ENCODE measurements around the gene ZNF837. TPM values are rescaled to one million over a fixed set of nuclear protein-coding genes. Genes with fewer than 3 reads are reported as not detected.
"Not testable (repeated sequence)": the region's sequence is repeated elsewhere in the genome, so short reads cannot be mapped to it uniquely, and the experiment has no call there.

The ZNF837 gene
- total RNA-seq = 1 to 10 TPM; 1.7 to 1.9 TPM

GRCh38 chr19:58380662-58381459, at the start of gene ZNF837:
ZNF837 (minus strand) TSS chr19:58381030; CDS start chr19:58369332, 11,698 bp downstream.
- Mint-ChIP-seq H3K9me3 (no peaks in the 10 kb centered on the region), H3K36me3 (ENCODE audit: low read depth) (peaks cover 1% of the 10 kb centered on the region), H3K27ac (peak within 1 kb of the TSS; percentile 90), H3K27me3 (ENCODE audit: low read depth) (no peaks in the 10 kb centered on the region), H3K4me3 (peak within 1 kb of the TSS; percentile 86), H3K4me1 (ENCODE audit: low read depth) (peaks cover 20% of the 10 kb centered on the region)
- DNase-seq = peak; percentile 99
- intact Hi-C loops (cut with micrococcal nuclease) = loop anchor here (1.0 to 10.0 kb wide), 14 partner anchors 19 to 283 kb away; partner anchors contain the start of genes ERVK3-1, ZNF132, ZNF274 and ZNF324
- CTCF ChIA-PET = no interaction called here

- no peaks in the 10 kb centered on the region for H3K4me1 Mint-ChIP-seq (ENCODE audit: low read depth)
- H3K27ac Mint-ChIP-seq = no peak overlapping the region
- no peak overlapping the region for H3K4me3 Mint-ChIP-seq
- intact Hi-C loops (cut with micrococcal nuclease) = no loop called here
- CTCF ChIA-PET = interaction anchor here (0.7 kb wide), 1 partner anchor 14 kb away, joined by 3 read pairs; no protein-coding TSS in a partner anchor
- peaks cover 56% of the 10 kb centered on the region for H3K36me3 Mint-ChIP-seq (ENCODE audit: low read depth)
- peaks cover 63% of the 10 kb centered on the region for H3K9me3 Mint-ChIP-seq
- DNase-seq = no peak
- H3K27me3 Mint-ChIP-seq (ENCODE audit: low read depth) = no peaks in the 10 kb centered on the region
Observed at GRCh38 chr19:58429745-58430144, 48.9 kb upstream of the ZNF837 start.

- CTCF ChIA-PET = no interaction called here
- no peak for DNase-seq
- Mint-ChIP-seq H3K9me3 (peaks cover 51% of the 10 kb centered on the region), H3K27ac (no peak overlapping the region), H3K36me3 (ENCODE audit: low read depth) (peaks cover 46% of the 10 kb centered on the region), H3K4me1 (ENCODE audit: low read depth) (no peaks in the 10 kb centered on the region), H3K27me3 (ENCODE audit: low read depth) (no peaks in the 10 kb centered on the region), H3K4me3 (no peak overlapping the region)
- intact Hi-C loops (cut with micrococcal nuclease) = no loop called here
Observed at GRCh38 chr19:58428617-58429016, 47.8 kb upstream of the ZNF837 start.

- peaks cover 60% of the 10 kb centered on the region for H3K36me3 Mint-ChIP-seq (ENCODE audit: low read depth)
Observed at GRCh38 chr19:58417071-58417470, 36.2 kb upstream of the ZNF837 start.

GRCh38 chr19:58416604-58417003, 35.8 kb upstream of the ZNF837 start:
- intact Hi-C loops (cut with micrococcal nuclease) = no loop called here
- H3K27me3 Mint-ChIP-seq (ENCODE audit: low read depth) = no peaks in the 10 kb centered on the region
- CTCF ChIA-PET = no interaction called here

More at GRCh38 chr19:58417071-58417470, 36.2 kb upstream of the ZNF837 start:
- CTCF ChIA-PET = interaction anchor here (0.9 kb wide), 1 partner anchor 9 kb away, joined by 3 read pairs; no protein-coding TSS in a partner anchor
- H3K27ac Mint-ChIP-seq = no peak overlapping the region
- no peak overlapping the region for H3K4me3 Mint-ChIP-seq
- peaks cover 2% of the 10 kb centered on the region for H3K9me3 Mint-ChIP-seq
- H3K27me3 Mint-ChIP-seq (ENCODE audit: low read depth) = no peaks in the 10 kb centered on the region
- H3K4me1 Mint-ChIP-seq (ENCODE audit: low read depth) = peaks cover 3% of the 10 kb centered on the region
- intact Hi-C loops (cut with micrococcal nuclease) = no loop called here
- no peak for DNase-seq

GRCh38 chr19:58409010-58409790, 28.4 kb upstream of the ZNF837 start:
- intact Hi-C loops (cut with micrococcal nuclease) = loop anchor here (2.0 to 5.0 kb wide), 4 partner anchors 46 to 88 kb away; partner anchors contain the start of genes ZNF324, ZNF497 and ZSCAN22
- Mint-ChIP-seq H3K4me3 (peak overlapping the region; percentile 89), H3K9me3 (no peaks in the 10 kb centered on the region), H3K27ac (peak overlapping the region; percentile 57), H3K27me3 (ENCODE audit: low read depth) (no peaks in the 10 kb centered on the region), H3K4me1 (ENCODE audit: low read depth) (peaks cover 30% of the 10 kb centered on the region), H3K36me3 (ENCODE audit: low read depth) (peaks cover 15% of the 10 kb centered on the region)
- DNase-seq = peak; percentile 36
- CTCF ChIA-PET = no interaction called here

More at GRCh38 chr19:58416604-58417003, 35.8 kb upstream of the ZNF837 start:
- peaks cover 3% of the 10 kb centered on the region for H3K4me1 Mint-ChIP-seq (ENCODE audit: low read depth)
- H3K27ac Mint-ChIP-seq = no peak overlapping the region
- peaks cover 2% of the 10 kb centered on the region for H3K9me3 Mint-ChIP-seq
- no peak for DNase-seq
- H3K36me3 Mint-ChIP-seq (ENCODE audit: low read depth) = peaks cover 57% of the 10 kb centered on the region
- no peak overlapping the region for H3K4me3 Mint-ChIP-seq

- peak; percentile 97 for DNase-seq
- H3K4me1 Mint-ChIP-seq (ENCODE audit: low read depth) = peaks cover 30% of the 10 kb centered on the region
- peak within 1 kb of the TSS; percentile 93 for H3K27ac Mint-ChIP-seq
- H3K36me3 Mint-ChIP-seq (ENCODE audit: low read depth) = peaks cover 13% of the 10 kb centered on the region
- peak within 1 kb of the TSS; percentile 89 for H3K4me3 Mint-ChIP-seq
- H3K9me3 Mint-ChIP-seq = no peaks in the 10 kb centered on the region
- intact Hi-C loops (cut with micrococcal nuclease) = loop anchor here (1.0 to 5.0 kb wide), 11 partner anchors 21 to 225 kb away; partner anchors contain the start of genes ERVK3-1, RPS5, ZNF132 and ZNF274
- H3K27me3 Mint-ChIP-seq (ENCODE audit: low read depth) = no peaks in the 10 kb centered on the region
- CTCF ChIA-PET = no interaction called here
Observed at GRCh38 chr19:58408152-58409009, 27.6 kb upstream of the ZNF837 start, which contains the start of gene ZNF584. ZNF584 (plus strand) TSS chr19:58408649; CDS start chr19:58409148, 499 bp downstream.

GRCh38 chr19:58407658-58408151, 26.9 kb upstream of the ZNF837 start:
- intact Hi-C loops (cut with micrococcal nuclease) = loop anchor here (1.0 to 5.0 kb wide), 11 partner anchors 20 to 224 kb away; partner anchors contain the start of genes ERVK3-1, RPS5, ZNF132 and ZNF274
- H3K4me3 Mint-ChIP-seq = peak overlapping the region; percentile 89
- H3K27me3 Mint-ChIP-seq (ENCODE audit: low read depth) = no peaks in the 10 kb centered on the region
- CTCF ChIA-PET = no interaction called here
- no peaks in the 10 kb centered on the region for H3K9me3 Mint-ChIP-seq
- peaks cover 30% of the 10 kb centered on the region for H3K4me1 Mint-ChIP-seq (ENCODE audit: low read depth)
- peak overlapping the region; percentile 93 for H3K27ac Mint-ChIP-seq
- peaks cover 10% of the 10 kb centered on the region for H3K36me3 Mint-ChIP-seq (ENCODE audit: low read depth)
- DNase-seq = no peak

GRCh38 chr19:58406818-58407657, 26.2 kb upstream of the ZNF837 start:
- peak overlapping the region; percentile 93 for H3K27ac Mint-ChIP-seq
- no peaks in the 10 kb centered on the region for H3K27me3 Mint-ChIP-seq (ENCODE audit: low read depth)
- H3K36me3 Mint-ChIP-seq (ENCODE audit: low read depth) = peaks cover 6% of the 10 kb centered on the region
- intact Hi-C loops (cut with micrococcal nuclease) = loop anchor here (5.0 kb wide), 1 partner anchor 90 kb away; no protein-coding TSS in a partner anchor
- peak overlapping the region; percentile 89 for H3K4me3 Mint-ChIP-seq
- H3K4me1 Mint-ChIP-seq (ENCODE audit: low read depth) = peaks cover 28% of the 10 kb centered on the region
- CTCF ChIA-PET = no interaction called here
- no peak for DNase-seq
- H3K9me3 Mint-ChIP-seq = no peaks in the 10 kb centered on the region

GRCh38 chr19:58403920-58404478, 23.2 kb upstream of the ZNF837 start:
- H3K27me3 Mint-ChIP-seq (ENCODE audit: low read depth); H3K36me3 Mint-ChIP-seq (ENCODE audit: low read depth); H3K27ac Mint-ChIP-seq; H3K4me3 Mint-ChIP-seq; H3K9me3 Mint-ChIP-seq; DNase-seq; intact Hi-C loops (cut with micrococcal nuclease); CTCF ChIA-PET: not testable (repeated sequence)
- H3K4me1 Mint-ChIP-seq (ENCODE audit: low read depth) = peaks cover 24% of the 10 kb centered on the region

Measured in activated naive CD4-positive, alpha-beta T cell treated with anti-CD3 and anti-CD28 coated beads for 36 hours (primary cell).